GM18951 (cell line): ENCODE measurements around the gene SSU72.

Experiments used
- POLR2A ChIP-seq: IDR thresholded peaks from 4 replicates; pipeline ENCODE4 v1.6.1; 2011; ENCODE audit warnings: mild to moderate bottlenecking; ENCODE audit not compliant: insufficient read length, insufficient read depth; ENCODE audit errors: extremely low read depth
- in situ Hi-C: fragments of 300-500 bp; cut with MboI; formaldehyde crosslinking; loops from one replicate; pipeline ENCODE4 v1.12.0; 2022; ENCODE audit warnings: low sequenced_read_pairs, mixed read lengths, inconsistent platforms; ENCODE audit not compliant: unreplicated experiment

SSU72 gene

DNA sequence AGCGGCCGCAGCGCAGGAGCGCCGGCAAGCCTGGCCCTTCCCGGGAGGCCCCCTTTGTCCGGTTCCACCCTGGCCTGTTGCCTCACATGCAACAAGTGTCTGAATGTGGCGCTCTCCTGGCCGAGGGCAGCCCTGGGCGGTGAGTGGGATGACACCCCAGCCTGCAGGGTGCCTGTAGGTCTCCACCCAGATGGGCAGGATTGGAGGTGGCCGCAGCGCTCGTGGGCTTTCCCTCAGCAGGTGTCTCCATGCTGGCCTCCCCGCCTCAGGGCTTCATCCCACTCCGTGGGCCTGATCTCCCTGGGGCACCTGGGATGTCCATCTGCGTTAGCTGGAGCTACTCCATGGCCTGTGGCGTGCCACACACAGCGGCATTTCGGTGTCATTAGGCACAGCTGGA is 42.2 kb upstream of the SSU72 start:
- in situ Hi-C loops: no loop called here
- no peak for TF ChIP-seq POLR2A

DNA sequence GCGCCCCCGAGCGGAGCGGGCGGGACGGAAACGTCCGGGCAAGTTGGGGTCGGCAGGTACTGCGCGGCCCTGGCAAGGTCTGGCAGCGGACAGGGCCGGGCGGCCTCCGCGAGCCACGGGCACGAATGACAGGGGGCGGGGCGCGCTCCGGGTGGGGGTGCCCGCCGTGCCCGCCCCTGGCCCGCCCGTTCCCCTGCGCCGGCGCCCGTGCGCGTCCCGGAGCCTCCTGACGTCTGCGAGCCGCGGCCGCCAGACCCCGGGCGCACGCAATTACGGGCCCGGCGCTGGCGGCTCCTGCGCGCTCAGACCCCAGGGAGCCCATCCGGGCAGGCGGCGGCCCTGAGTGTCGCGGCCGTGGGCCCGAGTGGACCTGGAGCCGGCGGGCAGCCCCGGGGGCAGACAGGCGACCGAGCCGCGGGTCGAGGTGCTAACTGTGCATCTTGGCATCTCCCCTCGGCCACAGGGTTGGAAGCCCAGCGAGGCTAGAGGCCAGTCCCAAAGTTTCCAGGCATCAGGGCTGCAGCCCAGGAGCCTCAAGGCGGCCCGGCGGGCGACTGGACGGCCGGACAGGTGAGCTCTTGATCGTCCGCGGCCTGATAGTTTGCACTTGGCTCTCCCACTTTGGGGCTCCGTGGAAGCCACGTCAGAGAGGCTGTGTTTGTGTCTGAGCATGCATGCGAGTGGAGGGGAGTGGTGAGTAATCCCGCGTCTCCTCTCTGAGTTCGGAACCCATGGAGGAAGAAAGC is 41.6 kb upstream of the SSU72 start:
- in situ Hi-C loops: no loop called here
- no peak for TF ChIP-seq POLR2A

DNA sequence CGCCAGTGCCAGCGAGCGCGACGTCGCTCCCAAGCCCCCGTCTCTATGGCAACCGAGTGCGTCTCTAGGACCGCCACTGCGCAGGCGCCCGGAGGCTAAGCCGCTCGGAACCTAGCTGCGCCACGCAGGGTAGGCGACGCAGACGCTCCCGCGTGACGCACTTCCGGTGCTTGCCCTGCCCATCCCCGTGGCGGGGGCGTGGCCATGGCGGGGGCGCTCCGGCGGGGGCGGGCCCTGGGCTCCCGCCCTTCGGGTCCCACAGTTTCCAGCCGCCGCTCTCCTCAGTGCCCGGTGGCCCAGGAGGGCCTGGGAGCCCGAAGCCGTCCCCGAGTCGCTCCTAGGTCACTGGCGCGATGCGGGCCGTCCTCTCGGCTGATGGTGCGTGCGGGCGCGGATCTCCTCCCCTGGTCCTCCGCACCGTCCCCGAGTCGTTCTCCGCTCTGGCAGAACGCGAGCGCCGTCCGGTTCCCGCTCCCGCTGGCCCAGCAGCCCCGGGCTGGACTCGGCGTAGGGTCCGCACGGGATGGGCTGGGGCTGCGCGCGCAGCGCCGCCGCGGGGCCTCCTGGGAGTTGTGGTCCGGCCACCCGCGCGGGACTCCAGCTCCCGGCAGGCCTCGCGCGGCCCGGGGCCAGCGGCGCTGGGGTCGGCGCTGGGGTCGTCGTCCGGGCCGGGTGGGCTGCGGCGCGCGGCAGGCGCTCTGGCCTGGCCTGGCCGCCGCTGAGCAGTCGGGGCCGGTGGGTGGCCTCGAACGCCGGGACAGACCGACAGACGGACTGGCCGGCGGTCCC is 40.8 kb upstream of the SSU72 start, which contains the start of gene MIB2:
TSS of gene MIB2 (plus strand) at position 245 of the 789 bp plus-strand sequence. CDS start 7,953 bp downstream, outside the sequence.
- peak; percentile 78 for TF ChIP-seq POLR2A
- in situ Hi-C loops: no loop called here

DNA sequence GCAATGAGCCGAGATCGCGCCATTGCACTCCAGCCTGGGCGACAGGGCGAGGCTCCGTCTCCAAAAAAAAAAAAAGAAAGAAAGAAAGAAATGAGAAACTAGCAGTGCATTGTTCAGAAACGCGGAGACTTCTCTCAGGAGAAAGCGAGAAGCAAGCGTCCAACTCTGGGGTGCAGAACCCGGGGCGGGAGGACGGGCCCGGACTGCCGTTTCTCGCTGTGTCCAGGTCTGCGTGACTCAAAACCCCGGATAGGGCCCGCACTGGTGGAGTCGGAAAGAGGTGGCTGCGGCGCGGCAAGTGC is 40.2 kb upstream of the SSU72 start:
- no peak for TF ChIP-seq POLR2A
- in situ Hi-C loops: no loop called here

DNA sequence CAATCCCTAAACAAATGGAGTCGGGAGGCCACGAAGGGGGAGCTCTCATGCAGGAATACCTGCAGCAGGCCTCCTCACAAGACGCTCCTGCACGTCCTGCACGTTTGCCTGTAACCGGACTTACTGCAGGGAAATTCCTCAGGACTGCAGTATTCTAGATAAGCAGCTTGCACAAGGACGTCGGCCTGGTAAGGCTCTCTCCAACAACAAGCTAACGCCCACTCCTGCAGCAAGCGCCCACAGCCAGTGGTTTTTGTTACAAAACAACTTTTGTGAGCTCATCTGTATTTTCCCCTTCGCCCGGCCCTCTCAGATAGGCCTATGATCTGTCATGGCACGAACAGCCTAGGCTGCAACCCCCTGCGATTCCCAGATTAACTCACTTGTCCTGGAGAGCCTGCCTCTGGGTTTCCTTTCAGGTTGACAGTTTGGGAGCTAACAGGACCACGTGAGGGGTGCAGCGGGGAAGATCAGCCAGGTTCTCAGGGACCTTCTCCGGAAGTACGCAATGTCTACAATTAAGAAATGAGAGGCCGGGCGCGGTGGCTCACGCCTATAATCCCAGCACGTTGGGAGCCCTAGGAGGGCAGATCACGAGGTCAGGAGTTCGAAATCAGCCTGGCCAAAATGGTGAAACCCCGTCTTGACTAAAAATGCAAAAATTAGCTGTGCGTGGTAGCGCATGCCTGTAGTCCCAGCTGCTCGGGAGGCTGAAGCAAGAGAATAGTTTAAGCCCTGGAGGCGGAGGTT is 39.7 kb upstream of the SSU72 start:
- in situ Hi-C loops: no loop called here
- no peak for TF ChIP-seq POLR2A

DNA sequence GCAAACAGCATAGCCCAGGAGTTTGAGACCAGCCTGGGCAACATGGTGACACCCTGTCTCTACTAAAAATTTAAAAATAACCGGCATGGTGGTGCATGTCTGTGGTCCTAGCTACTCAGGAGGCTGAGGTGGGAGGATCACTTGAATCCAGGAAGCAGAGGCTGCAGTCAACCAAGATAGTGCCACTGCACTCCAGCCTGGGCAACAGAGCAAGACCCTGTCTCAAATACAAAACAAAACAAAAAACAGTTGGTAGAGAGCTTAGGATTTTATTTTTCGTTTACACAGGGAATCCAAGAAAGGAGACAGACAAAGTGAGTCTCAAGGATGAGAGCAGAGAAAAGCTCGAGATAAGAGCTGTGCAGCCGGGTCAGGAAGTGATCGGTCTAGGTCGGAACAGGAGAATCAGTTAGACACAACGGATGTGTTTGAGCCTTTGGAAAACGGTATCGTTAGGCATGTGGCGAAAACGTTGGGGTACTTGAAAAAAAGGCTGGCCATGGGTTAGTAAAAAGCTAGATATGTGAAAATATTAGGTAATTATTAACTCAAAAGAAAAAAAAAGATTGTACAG is 38.9 kb upstream of the SSU72 start:
- TF ChIP-seq POLR2A: no peak
- in situ Hi-C loops: no loop called here

DNA sequence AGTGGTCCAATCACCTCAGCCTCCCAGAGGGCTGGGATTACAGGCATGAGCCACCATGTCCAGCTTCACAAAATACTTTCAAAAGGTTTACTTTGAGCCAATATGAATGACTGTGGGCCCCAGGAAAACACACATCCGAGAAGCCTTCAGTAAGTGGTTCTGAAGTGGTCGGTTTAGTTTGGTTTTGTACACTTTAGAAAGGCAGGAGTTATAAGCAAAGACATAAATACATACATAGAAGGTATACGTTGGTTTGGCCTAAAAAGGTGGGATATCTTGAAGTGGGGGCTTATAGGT is 37.4 kb upstream of the SSU72 start:
- in situ Hi-C loops: no loop called here
- TF ChIP-seq POLR2A: no peak

DNA sequence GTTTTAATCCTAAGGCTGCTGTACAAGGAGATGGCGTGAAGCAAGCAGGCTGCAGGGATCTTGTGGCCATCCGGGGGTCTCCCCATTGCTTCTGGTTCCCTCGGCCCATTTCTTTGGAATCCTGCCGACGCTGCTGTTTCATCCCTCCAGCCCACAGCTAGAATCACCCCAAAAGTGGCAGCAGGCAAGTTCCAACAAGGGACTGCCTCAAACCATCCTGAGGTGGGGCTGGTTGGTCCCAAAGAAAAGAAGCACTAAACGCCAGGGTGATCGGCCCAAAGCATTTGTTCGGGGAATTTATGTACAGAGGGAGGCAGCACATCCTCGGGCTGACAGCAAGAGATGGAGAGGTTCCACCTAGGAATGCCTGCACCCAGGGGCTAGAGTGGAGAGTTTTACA is 36.1 kb upstream of the SSU72 start:
- TF ChIP-seq POLR2A: no peak
- in situ Hi-C loops: no loop called here

DNA sequence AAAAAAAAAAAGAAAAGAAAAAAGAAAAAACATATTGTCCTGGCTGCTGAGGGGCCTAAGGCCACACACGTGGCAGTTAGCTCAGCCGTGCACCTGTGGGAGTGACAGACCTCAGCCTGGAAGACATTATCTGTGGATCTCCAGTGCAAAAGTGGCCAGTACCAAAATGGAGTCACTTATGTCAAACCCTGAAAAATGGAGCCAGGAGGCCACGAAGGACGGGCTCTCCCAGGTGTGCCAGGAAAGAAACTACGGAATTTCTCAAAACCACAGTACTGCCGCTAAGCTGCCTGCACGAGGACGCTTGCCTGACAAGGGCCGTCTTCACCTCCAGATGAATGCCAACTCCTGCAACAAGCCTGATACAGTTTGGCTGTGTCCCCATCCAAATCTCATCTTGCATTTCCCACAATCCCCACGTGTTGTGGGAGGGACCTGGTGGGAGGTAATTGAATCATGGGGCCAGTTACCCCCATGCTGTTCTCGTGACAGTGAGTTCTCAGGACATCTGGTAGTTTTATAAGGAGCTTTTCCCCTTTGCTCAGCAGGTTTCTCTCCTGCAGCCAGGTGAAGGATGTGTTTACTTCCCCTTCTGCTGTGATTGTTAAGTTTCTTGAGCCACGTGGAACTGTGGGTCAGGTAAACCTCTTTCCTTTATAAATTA is 35.3 kb upstream of the SSU72 start:
- TF ChIP-seq POLR2A: no peak
- in situ Hi-C loops: no loop called here

DNA sequence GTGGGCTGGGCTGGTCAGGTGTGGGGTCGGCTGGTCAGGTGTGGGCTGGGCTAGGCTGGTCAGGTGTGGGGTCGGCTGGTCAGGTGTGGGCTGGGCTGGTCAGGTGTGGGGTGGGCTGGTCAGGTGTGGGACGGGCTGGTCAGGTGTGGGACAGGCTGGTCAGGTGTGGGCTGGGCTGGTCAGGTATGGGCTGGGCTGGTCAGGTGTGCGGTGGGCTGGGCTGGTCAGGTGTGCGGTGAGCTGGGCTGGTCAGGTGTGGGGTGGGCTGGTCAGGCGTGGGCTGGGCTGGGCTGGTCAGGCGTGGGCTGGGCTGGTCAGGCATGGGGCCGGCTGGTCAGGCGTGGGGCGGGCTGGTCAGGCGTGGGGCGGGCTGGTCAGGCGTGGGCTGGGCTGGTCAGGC is 31.6 kb upstream of the SSU72 start:
- in situ Hi-C loops: no loop called here
- no peak for TF ChIP-seq POLR2A

DNA sequence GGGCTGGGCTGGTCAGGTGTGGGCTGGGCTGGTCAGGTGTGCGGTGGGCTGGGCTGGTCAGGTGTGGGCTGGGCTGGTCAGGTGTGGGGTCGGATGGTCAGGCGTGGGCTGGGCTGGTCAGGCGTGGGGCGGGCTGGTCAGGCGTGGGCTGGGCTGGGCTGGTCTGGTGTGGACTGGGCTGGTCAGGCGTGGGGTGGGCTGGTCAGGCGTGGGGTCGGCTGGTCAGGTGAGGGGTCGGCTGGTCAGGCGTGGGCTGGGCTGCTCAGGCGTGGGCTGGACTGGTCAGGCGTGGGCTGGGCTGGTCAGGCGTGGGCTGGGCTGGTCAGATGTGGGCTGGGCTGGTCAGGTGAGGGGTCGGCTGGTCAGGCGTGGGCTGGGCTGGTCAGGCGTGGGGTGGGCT is 31.1 kb upstream of the SSU72 start:
- no peak for TF ChIP-seq POLR2A
- in situ Hi-C loops: no loop called here

DNA sequence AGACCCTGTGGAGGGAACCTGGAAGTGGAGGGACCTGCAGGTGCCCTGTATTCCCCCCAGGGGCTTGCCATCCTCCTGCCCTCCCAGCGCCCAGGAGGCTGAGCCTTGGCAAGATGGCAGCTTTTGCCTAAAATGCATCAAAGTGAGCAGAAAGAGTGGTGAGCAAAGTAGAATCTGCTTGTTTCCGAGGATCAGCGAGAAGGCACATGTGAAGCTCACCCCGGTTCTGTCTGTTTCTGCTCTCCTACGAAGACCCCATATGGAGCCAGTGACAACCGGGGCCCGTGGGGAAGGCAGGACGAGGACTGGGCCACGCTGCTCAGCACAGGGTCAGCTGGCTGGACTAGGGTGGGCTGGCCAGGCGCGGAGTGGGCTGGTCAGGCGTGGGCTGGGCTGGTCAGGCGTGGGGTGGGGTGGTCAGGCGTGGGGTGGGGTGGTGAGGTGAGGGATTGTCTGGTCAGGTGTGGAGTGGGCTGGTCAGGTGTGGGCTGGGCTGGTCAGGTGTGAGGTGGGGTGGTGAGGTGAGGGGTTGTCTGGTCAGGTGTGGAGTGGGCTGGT is 30.4 kb upstream of the SSU72 start:
- TF ChIP-seq POLR2A: no peak
- in situ Hi-C loops: no loop called here
